ENCODE data around the gene SCD5. TPM values are rescaled to one million over a fixed set of nuclear protein-coding genes. Genes with fewer than 3 reads are reported as not detected.

SCD5 gene
- polyA plus RNA-seq, 1 donor = 10.4 TPM

DNA sequence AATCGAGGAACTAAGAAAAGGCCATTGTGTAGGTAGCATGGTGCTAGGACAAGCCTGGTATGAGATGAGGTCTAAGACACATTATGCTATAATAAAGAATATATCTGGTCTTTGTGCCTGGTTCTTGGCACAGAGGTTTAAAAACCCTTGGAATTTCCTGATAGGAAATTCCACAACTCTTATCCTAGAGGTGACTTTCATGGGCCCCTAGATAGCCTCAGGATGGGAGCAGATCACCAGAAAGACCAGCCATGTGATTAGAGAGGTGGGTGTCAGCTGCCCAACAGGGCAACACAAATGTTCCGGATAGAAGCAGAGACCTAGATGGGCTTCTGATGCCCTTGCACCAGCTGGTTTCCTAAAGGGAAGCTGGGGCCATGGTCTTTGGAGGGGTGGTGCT, 107.2 kb downstream of the SCD5 start:
- DNase-seq (ENCODE audit: low read depth) = no peak

DNA sequence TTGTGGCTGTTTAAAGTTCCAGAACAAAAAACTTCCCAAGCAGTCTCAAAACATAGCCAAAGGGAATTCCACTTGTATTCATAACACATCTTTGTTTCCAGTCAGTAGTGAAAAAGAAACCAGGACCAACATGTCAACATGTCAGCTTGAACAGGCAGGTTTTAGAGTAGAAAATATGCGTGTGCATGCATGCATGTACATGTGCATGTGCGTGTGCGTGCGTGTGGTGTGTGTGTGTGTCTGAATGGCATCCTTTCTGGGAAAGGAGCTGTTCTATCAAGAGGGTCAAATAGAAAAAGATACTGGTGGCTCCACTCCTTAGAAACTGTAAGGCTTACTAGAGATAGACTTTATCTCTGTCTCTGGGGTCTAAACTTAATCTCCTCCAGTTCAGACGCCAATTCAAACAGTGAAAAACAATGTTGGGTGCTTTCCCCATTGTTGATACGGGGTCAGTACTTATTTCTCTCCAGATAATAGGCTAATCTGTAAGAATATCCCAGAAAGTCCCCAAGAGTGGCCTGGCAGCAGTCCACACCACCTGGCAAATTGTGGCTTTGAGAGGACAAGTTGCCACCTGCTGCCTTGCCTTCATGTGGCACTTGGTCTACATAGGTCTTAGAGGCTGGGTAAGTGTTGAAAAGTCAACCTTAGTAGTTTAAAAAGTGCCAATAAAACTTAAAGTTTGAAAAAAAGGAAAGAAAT, 110.4 kb downstream of the SCD5 start:
- no peak for DNase-seq (ENCODE audit: low read depth)

DNA sequence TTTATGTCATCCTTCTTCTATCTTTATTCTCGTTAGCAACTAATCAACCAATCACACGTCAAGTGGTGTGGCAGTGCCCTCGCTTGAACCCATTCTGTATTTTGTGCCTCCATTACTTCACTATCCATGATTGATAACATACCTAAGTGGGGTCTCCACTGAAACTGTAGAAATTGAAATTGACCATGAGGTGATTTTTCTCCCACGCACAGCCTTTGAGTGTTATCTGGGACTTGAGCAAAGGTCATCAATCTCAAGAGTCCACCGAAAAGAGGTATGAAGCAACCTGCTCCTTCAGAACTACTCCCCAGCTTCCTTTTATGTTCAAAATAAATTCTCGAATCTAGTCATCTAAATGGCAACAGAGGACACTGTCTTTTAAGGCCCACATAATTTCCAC, 111.1 kb downstream of the SCD5 start:
- DNase-seq (ENCODE audit: low read depth) = no peak

DNA sequence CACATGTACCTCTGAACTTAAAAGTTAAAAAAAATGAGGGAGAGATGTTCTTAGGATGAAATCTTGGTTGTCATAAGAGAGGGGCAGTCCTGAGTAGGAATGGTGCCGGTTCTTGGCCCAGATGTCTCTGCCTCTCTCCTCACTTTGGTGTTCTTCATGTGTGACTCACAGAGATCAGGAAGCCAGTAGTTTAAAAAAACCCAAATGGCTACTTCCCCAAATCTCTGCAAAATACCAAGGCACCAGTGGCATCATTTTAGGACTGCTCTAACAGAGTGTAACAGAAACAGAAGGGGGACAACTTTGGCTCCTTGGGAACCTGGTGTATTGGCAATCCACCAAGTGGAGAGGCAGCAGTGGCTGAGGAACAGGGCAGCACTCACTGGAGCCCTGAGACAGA, 116.8 kb downstream of the SCD5 start:
- no peak for DNase-seq (ENCODE audit: low read depth)

DNA sequence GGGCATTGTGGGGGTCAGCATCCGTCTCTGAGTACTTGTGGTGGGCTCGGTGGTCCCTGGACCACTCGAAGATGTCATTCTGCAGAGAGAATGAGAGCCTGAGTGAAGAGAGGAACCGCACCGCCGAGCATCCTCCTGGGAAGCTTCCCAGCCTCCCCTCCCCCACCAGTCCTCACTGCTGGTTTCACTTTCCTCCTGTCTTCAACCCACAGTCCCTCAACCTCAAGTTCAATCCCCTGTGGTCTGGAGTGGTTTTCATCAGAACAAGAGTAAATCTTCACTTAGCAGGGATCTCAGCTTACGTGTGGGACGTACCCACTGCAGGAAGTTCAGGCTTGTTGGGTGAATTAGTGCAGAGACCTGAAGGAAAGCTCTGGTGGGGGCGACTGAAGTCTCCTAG, 117.8 kb downstream of the SCD5 start:
- no peak for DNase-seq (ENCODE audit: low read depth)

DNA sequence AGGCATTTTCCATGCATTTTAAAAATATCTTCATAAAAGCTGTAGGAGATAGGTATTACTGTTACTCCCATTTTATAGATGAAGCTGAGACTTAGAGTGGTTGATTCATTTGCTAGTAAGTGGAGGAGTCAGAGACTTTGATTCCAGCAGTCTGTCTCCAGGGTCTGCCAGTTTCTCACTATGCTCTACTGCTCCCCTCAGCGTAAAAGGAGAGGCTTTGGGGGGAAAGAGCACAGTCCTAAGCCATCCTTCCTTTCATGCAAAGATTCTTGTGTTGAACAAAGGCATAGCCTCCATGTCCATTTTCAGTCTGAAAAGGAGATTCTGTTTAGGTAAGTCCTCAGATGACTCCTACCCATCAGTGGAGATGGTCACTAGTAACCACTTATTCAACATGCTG, 119.1 kb downstream of the SCD5 start:
- DNase-seq (ENCODE audit: low read depth) = no peak

DNA sequence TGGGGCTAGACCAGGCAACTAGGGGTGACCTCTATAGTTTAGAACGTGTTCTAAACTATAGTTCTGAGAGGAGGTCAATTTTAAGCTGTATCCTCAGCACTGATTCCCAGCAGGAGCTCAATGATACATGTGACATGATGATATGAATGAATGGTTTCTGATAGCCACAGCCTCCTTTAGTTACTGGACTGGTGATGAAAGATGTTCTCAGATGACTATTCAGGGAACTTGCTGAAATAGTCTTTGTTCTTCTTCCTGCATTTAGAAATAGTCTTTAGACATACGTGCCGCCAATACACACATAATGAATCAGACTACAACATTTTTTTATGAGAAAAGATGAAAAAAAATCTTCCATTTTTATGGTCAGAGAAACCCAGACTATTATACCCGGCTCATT, 120.5 kb downstream of the SCD5 start:
- no peak for DNase-seq (ENCODE audit: low read depth)

DNA sequence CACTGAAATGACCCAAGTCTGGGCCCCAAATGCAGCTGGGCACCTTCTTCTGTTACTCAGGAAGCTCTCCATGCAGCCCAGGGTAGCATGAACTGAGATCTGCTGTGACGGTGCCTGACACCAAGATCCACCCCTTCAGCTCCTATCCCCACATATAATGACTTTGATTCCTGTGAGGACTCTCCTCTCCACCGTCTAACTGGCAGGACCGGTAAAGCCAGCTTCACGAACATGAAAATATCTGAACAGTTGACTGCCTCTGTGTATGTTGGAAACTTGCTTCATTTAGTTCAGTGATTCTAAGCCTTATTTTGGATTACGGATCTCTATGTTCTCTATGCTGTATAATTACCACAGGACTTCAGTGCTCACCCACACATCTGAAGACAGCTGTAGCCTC, 121.3 kb downstream of the SCD5 start:
- no peak for DNase-seq (ENCODE audit: low read depth)

DNA sequence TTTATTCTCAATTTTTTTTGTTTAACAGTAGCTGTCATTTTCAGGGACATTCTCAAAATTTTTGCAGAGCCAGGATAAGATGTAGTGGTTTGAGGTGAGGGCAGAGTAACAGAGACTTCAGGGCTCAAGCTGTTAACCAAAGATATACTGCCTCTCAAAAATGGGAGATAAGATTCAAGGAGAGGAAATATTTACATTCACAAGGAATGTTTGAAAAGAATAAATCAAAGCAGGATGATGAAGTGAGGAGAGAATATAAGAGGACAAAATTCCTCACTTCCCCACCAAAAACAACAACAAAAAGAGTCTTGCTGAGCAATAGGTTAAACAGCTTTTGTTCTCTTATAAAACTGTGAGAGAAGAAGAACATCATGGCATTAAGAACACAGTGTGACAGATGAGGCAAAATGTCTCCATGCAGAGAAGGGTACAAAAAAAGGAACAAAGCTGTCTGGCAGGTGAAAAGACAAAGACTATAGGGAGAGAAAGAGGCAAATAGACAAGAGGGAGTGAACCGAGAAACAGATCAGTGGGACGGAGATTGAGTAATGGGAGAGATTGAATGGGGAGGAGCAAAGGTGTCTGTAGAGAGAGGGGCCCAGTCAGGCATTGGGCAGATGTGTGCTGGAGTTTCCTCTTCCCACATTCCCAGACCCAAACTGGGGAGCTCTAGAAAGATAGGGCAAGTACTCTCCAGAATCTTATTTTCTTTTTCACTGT, 130.7 kb downstream of the SCD5 start:
- DNase-seq (ENCODE audit: low read depth) = no peak

DNA sequence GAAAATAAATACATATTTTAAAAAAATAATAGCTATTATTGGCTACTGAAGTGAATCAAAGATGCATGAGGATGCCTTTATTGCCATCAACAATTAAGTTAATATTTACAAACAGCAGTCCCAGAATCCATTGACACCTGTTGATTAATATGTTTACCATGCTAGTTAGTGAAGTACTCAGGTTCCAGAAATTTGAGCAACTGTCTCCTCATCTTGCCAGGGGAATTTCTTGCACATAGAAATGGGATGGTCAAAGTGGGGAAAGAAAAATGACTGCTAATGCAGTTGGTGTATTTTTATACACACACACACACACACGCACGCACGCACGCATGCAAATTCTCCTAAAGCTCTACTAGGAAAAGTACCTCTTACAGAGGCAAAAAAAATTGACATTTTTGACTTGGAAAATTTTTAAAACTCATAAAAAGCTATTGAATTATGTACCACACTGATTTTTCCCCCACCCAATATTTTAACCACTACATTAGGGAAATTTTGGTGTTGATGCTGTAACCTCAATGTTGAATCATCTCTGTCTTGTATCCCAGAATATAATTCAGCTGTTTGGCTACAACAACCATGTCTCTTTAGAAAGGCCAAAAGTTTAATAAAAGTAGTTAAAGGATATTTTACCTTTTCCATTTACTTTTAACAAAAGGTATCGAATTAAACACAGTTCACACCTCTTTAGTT, 131.5 kb downstream of the SCD5 start:
- no peak for DNase-seq (ENCODE audit: low read depth)

DNA sequence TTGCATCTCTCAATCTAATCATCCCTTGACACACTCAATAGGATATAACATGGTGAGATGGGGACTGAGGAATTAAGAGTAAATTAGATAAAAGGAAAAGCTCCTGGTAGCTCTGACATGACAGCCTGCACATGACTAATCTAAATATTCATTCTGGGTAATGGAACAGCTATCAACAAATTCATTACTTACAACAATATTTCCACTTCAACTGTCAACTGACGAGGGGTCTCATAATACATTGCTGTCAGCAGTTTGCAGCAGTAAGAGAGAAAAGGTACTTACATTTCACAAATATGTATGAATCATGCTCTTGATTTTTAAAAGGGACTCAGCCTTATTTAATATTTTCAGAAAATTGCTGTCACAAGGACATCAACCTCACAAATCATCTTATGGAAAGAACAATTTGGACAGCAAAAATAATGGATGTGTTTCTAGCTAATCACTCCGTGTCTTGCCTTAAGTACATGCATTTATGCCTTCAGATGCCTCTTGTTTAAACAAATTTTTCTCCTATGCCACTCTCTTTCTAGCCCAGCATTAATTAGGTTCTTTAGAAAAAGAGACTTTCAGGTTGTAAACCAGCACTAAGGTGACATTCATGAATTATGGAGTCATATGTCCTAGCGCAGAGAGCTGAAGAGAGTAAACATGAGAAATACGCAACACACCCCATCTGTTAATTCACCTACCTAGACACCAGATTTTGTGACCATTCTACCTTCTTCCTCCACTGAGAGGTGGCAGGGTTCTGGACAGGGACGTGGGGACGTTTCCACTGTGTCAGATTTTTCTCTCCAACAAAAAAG, 137.2 kb downstream of the SCD5 start:
- no peak for DNase-seq (ENCODE audit: low read depth)

DNA sequence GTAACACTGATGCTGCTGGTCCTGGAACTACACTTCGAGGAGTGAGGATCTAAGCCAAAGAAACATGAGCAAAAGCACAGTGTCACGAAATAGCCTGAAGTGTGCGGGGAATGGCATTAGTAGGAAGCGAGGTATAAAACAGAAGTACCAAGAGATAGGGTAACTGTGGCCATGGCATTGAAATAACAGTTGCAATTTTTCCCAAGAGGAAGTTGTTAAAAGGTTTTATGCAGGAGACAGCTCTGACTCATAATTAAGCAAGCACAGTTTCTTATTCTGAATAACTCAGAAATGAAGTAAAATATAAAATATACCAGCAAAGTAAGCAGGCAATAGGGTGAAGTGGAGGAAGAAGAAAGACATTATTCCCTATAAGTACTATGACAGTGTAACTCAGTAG, 146.5 kb downstream of the SCD5 start:
- no peak for DNase-seq (ENCODE audit: low read depth)

DNA sequence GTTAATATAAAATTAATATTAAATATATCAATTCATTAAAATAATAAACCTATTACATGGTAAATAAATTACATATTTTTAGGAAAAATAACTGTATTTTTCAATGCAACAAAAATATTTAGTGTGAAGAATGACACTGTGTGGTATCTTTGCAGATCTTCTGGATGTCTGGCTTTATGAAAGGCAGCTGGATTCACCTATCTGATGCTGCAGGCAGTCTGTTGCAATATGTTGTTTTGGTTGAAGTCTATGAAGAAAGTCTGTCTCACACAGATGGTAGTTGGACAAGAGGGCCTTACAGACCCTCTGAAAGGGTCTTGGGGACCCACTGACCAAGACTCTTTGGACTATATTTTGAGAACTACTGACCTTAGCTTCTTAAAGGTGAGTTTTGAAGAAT, 147.7 kb downstream of the SCD5 start:
- no peak for DNase-seq (ENCODE audit: low read depth)

DNA sequence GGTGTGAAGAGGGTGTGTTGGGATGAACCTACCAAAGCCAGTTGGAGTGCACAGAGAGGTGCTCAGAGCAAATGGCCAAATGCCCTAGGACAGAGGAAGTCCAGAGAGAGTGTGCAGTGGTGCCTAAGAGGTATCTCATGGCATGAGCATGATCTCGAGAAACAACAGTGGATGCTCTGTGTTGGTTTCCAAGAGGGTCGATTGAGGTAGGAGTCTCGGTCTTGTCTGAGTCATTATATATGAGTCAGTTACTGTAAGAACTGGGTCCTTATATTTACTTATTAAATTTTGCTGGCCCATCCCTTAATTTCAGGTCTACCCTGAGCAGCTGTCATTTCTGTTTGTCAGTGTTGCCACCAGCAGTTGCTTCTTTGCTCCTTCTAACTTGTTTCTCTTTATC, 150.2 kb downstream of the SCD5 start:
- no peak for DNase-seq (ENCODE audit: low read depth)

DNA sequence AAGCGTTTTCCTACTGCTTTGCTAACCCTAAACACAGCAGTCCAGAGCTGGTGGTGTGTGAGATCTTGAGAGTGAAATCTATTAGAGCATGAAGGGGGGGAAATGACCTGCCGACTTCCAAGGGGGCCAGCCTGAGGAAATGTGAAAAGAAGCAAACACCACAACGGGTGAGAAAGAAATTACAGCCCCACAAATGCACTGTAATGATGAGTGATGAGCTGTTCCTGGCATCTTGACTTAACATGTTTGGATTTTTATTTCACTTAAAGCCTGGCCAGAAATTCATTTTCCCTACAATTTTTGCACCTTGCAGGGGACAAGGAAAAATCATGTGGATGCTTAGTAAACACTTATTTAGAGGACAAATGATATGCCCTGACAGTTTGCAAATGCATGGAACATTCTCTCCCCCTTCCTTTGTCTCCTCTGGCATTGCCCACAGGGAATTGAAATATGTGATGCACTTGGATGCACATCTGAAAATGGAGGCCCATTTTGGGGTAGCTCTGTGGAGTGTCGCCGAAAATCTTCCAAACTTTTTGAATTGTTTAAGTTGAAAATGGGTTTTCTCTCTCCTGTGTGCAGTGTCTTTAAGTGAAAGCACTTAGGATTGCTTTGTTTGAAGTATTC, 152.5 kb downstream of the SCD5 start:
- DNase-seq (ENCODE audit: low read depth) = no peak

DNA sequence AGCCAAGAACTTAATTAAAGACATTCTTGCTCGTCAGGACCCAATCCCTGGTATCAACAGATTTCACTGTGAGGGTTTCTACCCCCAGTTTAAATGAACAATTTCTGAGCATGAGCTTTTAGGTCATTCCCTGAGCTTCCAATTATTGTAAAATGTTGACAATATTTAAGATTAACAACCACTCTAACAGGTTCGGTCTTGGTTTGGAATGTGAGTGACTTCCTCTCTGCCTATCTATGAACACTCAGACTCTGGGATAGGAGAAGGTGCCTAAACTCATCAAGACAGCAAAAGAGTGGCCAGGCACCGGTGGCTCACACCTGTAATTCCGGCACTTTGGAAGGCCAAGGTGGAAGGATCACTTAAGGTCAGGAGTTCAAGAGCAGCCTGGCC, 153.9 kb downstream of the SCD5 start:
- no peak for DNase-seq (ENCODE audit: low read depth)

DNA sequence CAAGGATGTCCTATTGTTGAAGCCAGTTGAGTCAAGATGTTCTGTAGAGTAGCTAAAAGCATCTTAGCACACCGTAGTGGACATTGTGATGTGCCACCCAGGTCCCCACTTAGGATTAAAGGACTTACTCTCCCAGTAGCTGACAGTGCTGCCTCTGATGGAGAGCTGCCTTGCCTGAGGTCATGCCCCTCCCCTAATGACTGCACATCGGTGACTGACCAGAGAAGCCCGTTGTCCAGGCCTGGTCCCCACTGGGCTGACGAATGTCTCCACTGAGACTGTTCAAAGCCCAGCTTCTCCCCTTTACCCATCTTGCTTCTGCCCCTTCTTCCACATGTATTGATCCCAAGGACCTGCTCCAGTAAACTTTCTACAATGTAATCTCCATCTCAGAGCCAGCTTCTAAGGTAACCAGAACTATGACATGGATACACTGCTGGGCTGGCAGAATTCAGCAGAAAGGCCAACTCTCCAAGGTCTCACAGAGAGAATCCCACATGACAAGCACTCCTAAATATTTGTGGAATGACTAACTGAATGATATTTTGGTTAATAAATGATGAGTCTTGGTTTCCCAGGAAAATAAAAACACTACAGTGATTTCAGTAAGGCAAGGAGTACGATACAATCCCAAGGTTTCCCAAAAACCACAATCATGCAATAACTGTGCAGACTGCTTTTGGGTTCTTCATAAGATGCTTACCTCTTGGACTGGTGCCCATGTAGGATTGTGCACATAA, 154.4 kb downstream of the SCD5 start:
- no peak for DNase-seq (ENCODE audit: low read depth)

DNA sequence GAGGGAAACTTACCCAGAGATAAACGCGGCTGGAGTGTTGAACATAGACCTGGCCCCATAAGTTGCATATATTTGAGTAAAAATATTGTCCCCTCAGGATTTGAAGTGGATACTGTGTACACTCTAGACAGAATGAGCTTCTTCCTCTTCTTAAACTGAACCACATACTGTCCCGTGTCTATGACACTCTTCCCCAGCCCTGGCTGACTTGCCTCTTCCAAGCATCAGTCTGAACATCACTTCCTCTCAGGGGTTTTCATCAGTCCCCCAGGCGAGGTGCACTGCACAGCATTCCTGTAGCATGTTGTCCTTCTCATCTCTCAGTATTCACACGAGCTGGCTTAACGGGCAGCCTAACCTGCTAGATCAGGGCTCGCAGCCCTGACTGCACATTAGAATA, 156.3 kb downstream of the SCD5 start:
- DNase-seq (ENCODE audit: low read depth) = no peak

DNA sequence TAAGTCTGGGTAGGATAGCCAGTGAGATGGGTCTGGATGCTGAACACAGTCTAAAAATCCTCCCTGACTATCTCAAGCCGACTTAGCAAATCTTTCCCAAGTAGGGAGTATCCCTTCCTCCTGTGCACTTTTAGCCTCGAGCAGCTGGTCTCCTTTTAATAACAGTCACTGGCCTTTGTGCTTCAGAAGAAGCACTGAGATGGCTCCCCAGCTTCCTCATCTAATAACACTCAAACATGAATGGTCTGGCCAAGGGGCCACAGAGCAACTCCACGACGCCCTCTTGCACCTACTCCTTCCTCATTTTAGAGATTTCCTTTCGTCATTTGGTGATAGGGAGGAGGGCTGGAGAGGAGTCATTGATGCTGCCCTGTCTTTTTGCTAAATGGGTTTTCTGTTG, 158.1 kb downstream of the SCD5 start:
- no peak for DNase-seq (ENCODE audit: low read depth)

DNA sequence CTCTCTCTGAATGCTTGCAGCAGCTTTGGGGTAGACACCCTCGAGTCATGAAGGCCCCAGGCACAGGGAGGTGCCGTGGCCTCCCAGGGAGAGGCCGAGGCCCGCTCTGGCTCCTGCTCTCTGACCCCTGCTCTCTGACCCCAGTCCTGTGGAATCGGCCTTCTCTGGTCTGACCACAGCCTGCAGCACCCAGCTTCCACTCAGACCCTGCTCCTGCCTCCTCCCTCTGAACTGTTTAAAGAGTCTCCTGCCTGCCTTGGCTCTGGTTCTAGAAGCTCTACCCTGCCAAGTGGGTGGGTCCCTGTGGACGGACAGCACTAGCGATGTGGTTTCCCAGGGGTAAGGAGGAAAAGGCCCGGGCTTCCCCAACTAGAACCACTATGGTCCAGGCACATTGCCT, 158.6 kb downstream of the SCD5 start:
- DNase-seq (ENCODE audit: low read depth) = no peak

DNA sequence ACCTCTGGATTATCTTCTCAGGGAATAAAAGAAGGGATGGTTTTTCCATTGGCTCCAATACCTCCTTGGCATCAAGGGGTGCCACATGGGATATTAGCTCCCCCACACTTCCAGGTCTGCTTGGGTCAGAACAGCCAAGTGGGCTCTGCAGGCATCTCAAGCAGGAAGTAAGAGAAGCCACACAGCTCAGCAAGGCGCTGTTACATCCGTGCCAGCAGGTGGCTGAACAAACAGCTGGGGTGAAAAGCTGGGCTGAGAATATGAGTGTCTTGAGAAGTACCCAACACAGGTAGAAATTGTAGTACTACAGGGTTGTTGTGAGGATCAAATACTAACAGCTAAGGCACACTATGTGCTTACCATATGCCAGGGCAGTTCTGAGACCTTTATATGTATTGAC, 160.1 kb downstream of the SCD5 start:
- no peak for DNase-seq (ENCODE audit: low read depth)

All from forelimb muscle (tissue), 1 donor.